Epithelial cell of esophagus (primary cell): Measurements from ENCODE around the gene EPM2A.
"Not testable (repeated sequence)": the region's sequence is repeated elsewhere in the genome, so short reads cannot be mapped to it uniquely, and the experiment has no call there.

ENCODE experiments used
- DNase-seq: peaks from one replicate; pipeline ENCODE4 v3.0.0; 2010; ENCODE audit warnings: low read depth
- H3K4me3 ChIP-seq: 2 replicates; pipeline ENCODE4 v1.5.1; 2011; ENCODE audit warnings: mild to moderate bottlenecking, low read length, control low read depth
- TF ChIP-seq, protein P1 (sequence below): IDR thresholded peaks from 2 replicates; pipeline ENCODE4 v1.5.1; 2011; ENCODE audit warnings: low read depth, mild to moderate bottlenecking, low read length, control low read depth, inconsistent platforms; ENCODE audit not compliant: insufficient read depth; ENCODE audit errors: missing control alignments

EPM2A gene

DNA sequence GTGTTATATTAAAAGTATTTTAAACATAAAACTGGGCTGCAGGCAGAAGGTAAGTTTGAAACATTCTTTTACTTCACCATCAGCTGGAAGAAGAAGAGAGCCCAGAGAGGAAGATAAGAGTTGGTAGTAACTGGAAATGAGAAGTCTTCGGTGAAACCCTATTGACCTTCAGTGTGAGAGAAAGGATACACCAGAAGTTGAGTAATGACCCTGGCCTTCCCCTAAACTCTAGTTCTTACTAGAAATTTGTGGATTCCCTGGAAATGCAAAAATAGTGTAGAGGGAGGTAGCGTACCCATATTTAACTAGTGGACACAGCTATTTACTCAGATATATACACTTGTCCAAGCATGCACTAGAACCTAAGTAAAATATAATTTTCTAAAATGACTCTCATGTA, 8.0 kb upstream of the EPM2A start:
- DNase-seq = no peak
- H3K4me3 ChIP-seq = no peak overlapping the region
- TF ChIP-seq, protein P1, sequence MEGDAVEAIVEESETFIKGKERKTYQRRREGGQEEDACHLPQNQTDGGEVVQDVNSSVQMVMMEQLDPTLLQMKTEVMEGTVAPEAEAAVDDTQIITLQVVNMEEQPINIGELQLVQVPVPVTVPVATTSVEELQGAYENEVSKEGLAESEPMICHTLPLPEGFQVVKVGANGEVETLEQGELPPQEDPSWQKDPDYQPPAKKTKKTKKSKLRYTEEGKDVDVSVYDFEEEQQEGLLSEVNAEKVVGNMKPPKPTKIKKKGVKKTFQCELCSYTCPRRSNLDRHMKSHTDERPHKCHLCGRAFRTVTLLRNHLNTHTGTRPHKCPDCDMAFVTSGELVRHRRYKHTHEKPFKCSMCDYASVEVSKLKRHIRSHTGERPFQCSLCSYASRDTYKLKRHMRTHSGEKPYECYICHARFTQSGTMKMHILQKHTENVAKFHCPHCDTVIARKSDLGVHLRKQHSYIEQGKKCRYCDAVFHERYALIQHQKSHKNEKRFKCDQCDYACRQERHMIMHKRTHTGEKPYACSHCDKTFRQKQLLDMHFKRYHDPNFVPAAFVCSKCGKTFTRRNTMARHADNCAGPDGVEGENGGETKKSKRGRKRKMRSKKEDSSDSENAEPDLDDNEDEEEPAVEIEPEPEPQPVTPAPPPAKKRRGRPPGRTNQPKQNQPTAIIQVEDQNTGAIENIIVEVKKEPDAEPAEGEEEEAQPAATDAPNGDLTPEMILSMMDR = no peak

DNA sequence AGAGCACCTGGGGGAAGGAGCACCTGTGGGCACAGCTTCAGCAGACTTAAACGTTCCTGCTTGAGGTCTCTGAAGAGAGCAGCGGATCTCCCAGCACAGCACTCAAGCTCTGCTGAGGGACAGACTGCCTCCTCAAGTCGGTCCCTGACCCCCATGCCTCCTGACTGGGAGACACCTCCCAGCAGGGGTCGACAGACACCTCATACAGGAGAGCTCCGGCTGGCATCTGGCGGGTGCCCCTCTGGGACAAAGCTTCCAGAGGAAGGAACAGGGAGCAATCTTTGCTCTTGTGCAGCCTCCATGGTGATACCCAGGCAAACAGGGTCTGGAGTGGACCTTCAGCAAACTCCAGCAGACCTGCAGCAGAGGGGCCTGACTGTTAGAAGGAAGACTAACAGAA, 7.2 kb upstream of the EPM2A start:
- not testable (repeated sequence) for H3K4me3 ChIP-seq, DNase-seq

DNA sequence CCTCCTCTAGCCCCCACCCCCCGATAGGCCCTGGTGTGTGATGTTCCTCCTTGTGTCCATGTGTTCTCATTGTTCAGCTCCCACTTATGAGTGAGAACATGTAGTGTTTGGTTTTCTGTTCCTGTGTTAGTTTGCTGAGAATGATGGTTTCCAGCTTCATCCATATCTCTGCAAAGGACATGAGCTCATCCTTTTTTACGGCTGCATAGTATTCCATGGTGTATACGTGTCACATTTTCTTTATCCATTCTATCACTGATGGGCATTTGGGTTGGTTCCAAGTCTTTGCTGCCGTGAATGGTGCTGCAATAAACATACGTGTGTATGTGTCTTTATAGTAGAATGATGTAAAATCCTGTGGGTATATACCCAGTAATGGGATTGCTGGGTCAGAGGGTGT, 4.4 kb upstream of the EPM2A start:
- DNase-seq, H3K4me3 ChIP-seq: not testable (repeated sequence)

DNA sequence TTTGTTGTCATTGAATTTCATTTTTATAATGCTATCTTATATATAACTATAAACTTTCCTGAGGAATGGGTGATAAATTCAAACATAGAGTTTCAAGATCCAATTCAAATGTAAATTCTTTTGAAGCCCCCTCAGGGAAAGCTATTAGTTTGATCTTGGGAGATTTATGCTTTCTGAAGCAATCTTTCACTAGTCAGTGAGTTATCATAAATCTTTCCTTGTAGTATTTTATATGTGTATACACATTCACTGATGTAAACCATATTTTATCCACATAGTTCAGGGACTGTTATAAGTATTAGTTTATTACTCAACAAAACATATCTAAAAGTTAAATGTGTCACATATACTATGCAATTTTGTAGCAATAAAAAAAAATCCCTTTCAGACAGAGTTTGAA, 2.9 kb upstream of the EPM2A start:
- no peak overlapping the region for H3K4me3 ChIP-seq
- DNase-seq = no peak
- TF ChIP-seq, protein P1 = no peak

DNA sequence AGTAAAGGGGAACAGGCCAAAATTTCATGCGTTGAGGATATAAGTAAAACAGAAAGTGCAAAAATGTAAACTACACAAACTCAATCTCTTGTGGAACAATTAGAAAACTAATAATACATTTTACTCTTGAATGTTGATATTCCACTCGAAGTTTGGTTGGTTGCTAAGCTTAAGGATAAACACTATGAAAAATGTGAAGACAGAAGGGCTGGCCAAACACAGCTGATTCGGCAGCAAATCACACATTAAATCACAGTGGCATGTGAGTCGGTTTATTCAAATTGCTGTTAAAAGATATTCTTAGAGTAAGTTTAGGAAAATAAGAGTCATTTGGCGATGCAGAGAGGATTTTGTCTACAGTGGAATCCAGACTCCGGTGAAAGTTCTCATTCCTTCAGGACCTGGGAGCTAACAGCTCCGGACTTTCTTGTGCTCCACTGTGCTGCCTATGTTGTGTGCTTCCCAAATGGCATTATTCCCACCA, 1.4 kb upstream of the EPM2A start:
- H3K4me3 ChIP-seq = no peak overlapping the region
- TF ChIP-seq, protein P1 = no peak
- no peak for DNase-seq

DNA sequence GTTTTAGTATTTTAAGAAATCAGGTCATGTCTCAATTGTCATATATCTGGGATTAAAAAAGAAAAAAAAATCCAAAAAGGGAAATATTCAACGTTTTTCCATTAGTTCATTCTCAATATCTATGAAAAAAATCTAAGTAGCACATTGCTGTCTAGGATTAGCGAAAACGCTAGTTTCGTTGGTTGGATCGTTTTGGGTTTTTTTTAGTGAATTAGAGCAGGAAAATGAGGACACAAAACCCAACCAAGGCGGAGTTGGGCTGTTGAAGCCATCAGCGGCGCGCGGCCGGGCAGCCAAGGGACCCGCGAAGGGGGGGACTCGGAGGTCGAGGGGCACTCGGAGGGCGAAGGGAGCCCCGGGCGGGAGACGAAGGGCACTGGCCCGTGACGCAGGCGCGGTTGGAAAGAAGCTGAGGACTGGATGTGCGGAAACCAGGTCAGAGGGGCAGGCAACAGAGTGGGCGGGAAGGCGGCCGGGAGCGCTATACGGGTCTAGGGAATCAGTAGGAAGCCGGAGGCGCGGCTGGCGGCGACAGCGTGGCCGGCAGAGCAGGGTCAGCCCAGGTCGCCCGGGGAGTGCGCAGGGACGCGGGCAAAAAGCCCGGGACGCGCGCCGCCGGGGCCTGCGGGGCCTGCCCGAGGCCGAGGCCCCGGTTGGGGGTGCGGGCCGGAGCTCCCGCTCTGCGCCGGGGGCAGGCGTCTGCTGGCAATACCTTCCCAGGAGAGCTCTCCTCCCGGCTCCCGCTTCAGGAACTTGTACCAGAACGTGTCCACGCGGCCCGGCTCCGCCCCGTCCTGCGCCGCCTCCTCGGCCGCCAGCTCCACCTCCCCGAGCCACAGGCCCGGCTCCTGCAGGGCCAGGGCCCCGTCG, 599 bp downstream of the EPM2A start:
- peak; percentile 94 for DNase-seq
- peak overlapping the region; percentile 68 for H3K4me3 ChIP-seq
- TF ChIP-seq, protein P1 = no peak

DNA sequence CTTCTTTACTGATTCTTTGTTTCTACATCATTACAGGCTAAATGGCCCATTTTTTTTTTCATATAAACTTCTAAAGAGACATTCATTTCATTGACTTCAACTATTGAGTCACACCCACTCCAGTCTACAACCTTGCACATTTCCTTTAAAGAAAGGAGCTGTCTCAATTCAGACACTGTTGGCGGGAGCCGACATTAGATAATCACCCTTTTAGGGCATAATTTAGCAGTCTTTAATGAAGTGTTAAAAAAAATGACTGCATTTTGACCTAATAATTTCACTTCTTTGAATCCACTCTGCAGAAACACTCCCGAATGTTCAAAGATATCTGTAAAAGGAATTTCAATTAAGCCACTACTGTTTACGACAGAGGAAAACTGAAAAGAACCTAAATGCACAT, 1.5 kb downstream of the EPM2A start:
- H3K4me3 ChIP-seq = no peak overlapping the region
- TF ChIP-seq, protein P1 = no peak
- no peak for DNase-seq

DNA sequence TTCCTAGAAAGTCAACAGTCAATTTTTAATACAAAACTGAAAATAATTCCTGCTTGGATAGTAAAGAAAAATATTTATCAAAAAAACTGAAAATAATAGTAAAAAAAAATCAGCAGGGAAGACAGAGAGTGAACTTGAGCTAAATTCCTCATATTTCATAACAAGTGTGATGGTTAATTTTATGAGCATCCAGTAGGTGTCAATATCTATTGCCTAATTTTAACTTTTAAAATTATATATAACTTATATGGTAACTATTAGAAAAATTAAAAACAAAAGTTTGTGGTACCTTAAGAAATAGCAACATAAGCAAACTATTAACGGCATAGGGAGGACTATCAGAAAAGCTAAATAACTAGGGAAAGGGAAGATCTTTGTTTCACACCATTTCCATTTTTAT, 2.1 kb downstream of the EPM2A start:
- no peak overlapping the region for H3K4me3 ChIP-seq
- TF ChIP-seq, protein P1 = no peak
- DNase-seq = no peak
